Adrenal gland (tissue), 5 donors: ENCODE measurements around the gene ZBTB7C.

Source experiments
- CTCF ChIP-seq, 6 experiments: fragments of 450-650 bp in 4 of 6; fragments of 200-600 bp in 2 of 6; sonication (generic) in 1 of 6; IDR thresholded peaks; 1 replicate in 5 of 6; 2 replicates in 1 of 6; pipeline versions ENCODE4 v1.5.1 to v1.8.0; 2016 to 2021; ENCODE audit warnings: antibody characterized with exemption in 6 of 6, mild to moderate bottlenecking in 2 of 6, moderate library complexity in 1 of 6
- POLR2A ChIP-seq, 2 donors: fragments of 450-650 bp; IDR thresholded peaks; one replicate each; pipeline ENCODE4 v1.6.1; 2017; ENCODE audit warnings: antibody characterized with exemption in 2 of 2, mild to moderate bottlenecking in 2 of 2, moderate library complexity in 1 of 2
- donor health status: DM: no; HTN: no; CAD: no.

DNA sequence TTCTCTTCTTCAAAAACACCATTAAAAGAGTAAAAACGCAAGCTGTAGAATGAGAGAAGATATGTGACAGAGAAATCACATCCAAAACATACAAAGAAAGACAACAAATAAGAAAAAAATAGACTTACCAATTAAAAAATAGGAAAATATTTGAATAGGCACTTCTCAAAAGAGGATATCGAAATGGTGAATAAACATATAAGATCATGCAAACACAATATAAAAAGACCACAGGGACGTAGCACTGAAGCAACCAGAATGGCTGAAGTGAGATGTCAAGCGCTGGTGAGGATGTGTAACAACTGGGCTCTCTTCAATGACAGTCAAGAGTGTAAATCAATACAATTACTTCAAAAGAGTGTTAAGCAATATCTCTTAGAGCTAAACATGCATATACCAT lies 202.3 kb downstream of the ZBTB7C start:
- TF ChIP-seq CTCF (IDR thresholded peaks at IDR 0.05) (no peak), POLR2A (IDR thresholded peaks at IDR 0.05) (no peak)
